ENCODE results near the gene CALN1.

The CALN1 gene

GRCh38 chr7:71766016-71766415, 646.1 kb downstream of the CALN1 start:
- in situ Hi-C loops (cut with MboI; ENCODE audit: low sequenced_read_pairs) = no loop called here

- in situ Hi-C loops (cut with MboI; ENCODE audit: low sequenced_read_pairs) = no loop called here
These were observed 650.8 kb downstream of the CALN1 start for GRCh38 chr7:71761336-71761735.

GRCh38 chr7:71754828-71755227, 657.3 kb downstream of the CALN1 start:
- in situ Hi-C loops (cut with MboI; ENCODE audit: low sequenced_read_pairs) = no loop called here

- in situ Hi-C loops (cut with MboI; ENCODE audit: low sequenced_read_pairs) = no loop called here
These were observed 658.0 kb downstream of the CALN1 start for GRCh38 chr7:71753956-71754664.

GRCh38 chr7:71753236-71753635, 658.9 kb downstream of the CALN1 start:
- in situ Hi-C loops (cut with MboI; ENCODE audit: low sequenced_read_pairs) = no loop called here

- in situ Hi-C loops (cut with MboI; ENCODE audit: low sequenced_read_pairs) = no loop called here
These were observed 659.8 kb downstream of the CALN1 start for GRCh38 chr7:71752171-71752935.

GRCh38 chr7:71750290-71750689, 661.8 kb downstream of the CALN1 start:
- in situ Hi-C loops (cut with MboI; ENCODE audit: low sequenced_read_pairs) = no loop called here

GRCh38 chr7:71746006-71746405, 666.1 kb downstream of the CALN1 start:
- in situ Hi-C loops (cut with MboI; ENCODE audit: low sequenced_read_pairs) = loop anchor here (25.0 kb wide), 1 partner anchor 884 kb away; no protein-coding TSS in a partner anchor

- in situ Hi-C loops (cut with MboI; ENCODE audit: low sequenced_read_pairs) = loop anchor here (25.0 kb wide), 1 partner anchor 878 kb away; no protein-coding TSS in a partner anchor
These were observed 672.0 kb downstream of the CALN1 start for GRCh38 chr7:71740174-71740560.

- in situ Hi-C loops (cut with MboI; ENCODE audit: low sequenced_read_pairs) = loop anchor here (25.0 kb wide), 1 partner anchor 877 kb away; no protein-coding TSS in a partner anchor
These were observed 672.5 kb downstream of the CALN1 start for GRCh38 chr7:71739520-71740173.

GRCh38 chr7:71737931-71738540, 674.1 kb downstream of the CALN1 start:
- in situ Hi-C loops (cut with MboI; ENCODE audit: low sequenced_read_pairs) = loop anchor here (25.0 kb wide), 1 partner anchor 876 kb away; no protein-coding TSS in a partner anchor

GRCh38 chr7:71735961-71736556, 676.1 kb downstream of the CALN1 start:
- in situ Hi-C loops (cut with MboI; ENCODE audit: low sequenced_read_pairs) = loop anchor here (25.0 kb wide), 1 partner anchor 874 kb away; no protein-coding TSS in a partner anchor

- in situ Hi-C loops (cut with MboI; ENCODE audit: low sequenced_read_pairs) = loop anchor here (25.0 kb wide), 1 partner anchor 871 kb away; no protein-coding TSS in a partner anchor
These were observed 678.8 kb downstream of the CALN1 start for GRCh38 chr7:71733107-71733870.

GRCh38 chr7:71731740-71732139, 680.4 kb downstream of the CALN1 start:
- in situ Hi-C loops (cut with MboI; ENCODE audit: low sequenced_read_pairs) = loop anchor here (25.0 kb wide), 1 partner anchor 869 kb away; no protein-coding TSS in a partner anchor
